Measurements from ENCODE around the gene HRH2. TPM values are rescaled to one million over a fixed set of nuclear protein-coding genes. Genes with fewer than 3 reads are reported as not detected.

Gene HRH2
- total RNA-seq, 1 experiment from 2014 or later, result not detected

DNA sequence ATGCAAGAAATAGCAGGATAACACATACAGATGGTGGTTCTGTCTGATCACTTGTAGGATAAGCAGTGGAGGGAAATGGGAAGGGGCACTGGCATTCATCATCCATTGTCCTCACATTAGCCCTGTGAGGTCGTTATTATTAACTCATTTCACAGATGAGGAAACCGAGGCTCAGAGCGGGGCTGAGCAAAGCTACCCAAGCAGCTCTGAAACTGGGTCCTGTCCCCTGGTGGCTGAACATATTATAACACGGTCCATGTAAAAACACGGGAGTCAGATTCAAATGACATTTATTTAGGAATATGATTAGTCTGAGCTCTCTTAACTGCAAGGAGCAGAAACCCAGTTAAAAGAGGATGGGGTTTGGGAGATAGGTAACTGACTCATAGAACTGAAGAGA is 43.1 kb downstream of the HRH2 start:
- no peaks in the 10 kb centered on the region for H3K9me3 ChIP-seq (ENCODE audit: insufficient read depth, low read depth)
- H3K4me3 ChIP-seq, result no peak overlapping the region
- 0 out of 2 replicates have a peak, but pooled peaks cover 3% of the 10 kb centered on the region for H4K20me1 ChIP-seq (ENCODE audit: insufficient read depth)
- POLR2A ChIA-PET (ENCODE audit: unreplicated experiment), result no interaction called here
- CTCF ChIA-PET, result no interaction called here
- peaks cover 91% of the 10 kb centered on the region for H3K27me3 ChIP-seq (ENCODE audit: insufficient read depth, low read depth)
- DNase-seq, result no peak
- BruUV-seq (replicated peaks), result no TSS peak
- no peaks in the 10 kb centered on the region for H3F3A ChIP-seq (ENCODE audit: insufficient read depth, low read depth)
- H3K79me2 ChIP-seq (ENCODE audit: low read depth), result no peaks in the 10 kb centered on the region
- no peaks in the 10 kb centered on the region for H3K4me1 ChIP-seq (replicated peaks; ENCODE audit: insufficient read depth)
- H3K4me2 ChIP-seq, result no peak overlapping the region
- H3K9me2 ChIP-seq (ENCODE audit: insufficient read depth), result no peaks in the 10 kb centered on the region
- no peak overlapping the region for H2AFZ ChIP-seq
- intact Hi-C loops (cut with micrococcal nuclease; ENCODE audit: unreplicated experiment), result loop anchor here (10.0 kb wide), 1 partner anchor 746 kb away; no protein-coding TSS in a partner anchor
- H3K36me3 ChIP-seq (ENCODE audit: low read depth), result no peaks in the 10 kb centered on the region
- no peak for TF ChIP-seq EZH2 (IDR thresholded peaks at IDR 0.05; ENCODE audit: low read depth)
- TF ChIP-seq, protein P1, sequence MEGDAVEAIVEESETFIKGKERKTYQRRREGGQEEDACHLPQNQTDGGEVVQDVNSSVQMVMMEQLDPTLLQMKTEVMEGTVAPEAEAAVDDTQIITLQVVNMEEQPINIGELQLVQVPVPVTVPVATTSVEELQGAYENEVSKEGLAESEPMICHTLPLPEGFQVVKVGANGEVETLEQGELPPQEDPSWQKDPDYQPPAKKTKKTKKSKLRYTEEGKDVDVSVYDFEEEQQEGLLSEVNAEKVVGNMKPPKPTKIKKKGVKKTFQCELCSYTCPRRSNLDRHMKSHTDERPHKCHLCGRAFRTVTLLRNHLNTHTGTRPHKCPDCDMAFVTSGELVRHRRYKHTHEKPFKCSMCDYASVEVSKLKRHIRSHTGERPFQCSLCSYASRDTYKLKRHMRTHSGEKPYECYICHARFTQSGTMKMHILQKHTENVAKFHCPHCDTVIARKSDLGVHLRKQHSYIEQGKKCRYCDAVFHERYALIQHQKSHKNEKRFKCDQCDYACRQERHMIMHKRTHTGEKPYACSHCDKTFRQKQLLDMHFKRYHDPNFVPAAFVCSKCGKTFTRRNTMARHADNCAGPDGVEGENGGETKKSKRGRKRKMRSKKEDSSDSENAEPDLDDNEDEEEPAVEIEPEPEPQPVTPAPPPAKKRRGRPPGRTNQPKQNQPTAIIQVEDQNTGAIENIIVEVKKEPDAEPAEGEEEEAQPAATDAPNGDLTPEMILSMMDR (conservative IDR thresholded peaks at IDR 0.05), result peak; percentile 54; the same call in 1 of the 2 replicates
- no peak overlapping the region for H3K27ac ChIP-seq

DNA sequence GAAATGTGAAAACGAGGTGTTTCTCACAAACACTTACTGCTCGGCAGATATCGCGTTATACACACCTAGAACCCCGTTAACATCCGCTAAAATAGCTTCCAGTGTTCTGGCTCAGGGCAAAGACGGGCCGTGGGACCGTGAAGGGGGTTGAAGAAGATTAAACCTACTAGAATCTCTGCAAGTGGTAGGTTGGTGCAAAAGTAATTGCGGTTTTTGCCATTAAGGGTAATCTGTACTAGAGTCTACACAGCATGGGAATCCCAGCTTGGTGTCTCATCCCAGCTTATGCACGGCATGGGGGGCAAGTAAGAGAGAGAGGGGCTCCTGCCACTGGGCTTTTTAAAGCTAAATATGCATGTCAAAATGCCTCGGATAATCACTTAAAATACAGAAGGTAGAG is 43.9 kb downstream of the HRH2 start:
- no peak overlapping the region for H3K4me2 ChIP-seq
- no peaks in the 10 kb centered on the region for H3F3A ChIP-seq (ENCODE audit: insufficient read depth, low read depth)
- 0 out of 2 replicates have a peak, but pooled peaks cover 3% of the 10 kb centered on the region for H4K20me1 ChIP-seq (ENCODE audit: insufficient read depth)
- BruUV-seq (replicated peaks), result no TSS peak
- no peaks in the 10 kb centered on the region for H3K9me3 ChIP-seq (ENCODE audit: insufficient read depth, low read depth)
- no peaks in the 10 kb centered on the region for H3K79me2 ChIP-seq (ENCODE audit: low read depth)
- intact Hi-C loops (cut with micrococcal nuclease; ENCODE audit: unreplicated experiment), result loop anchor here (10.0 kb wide), 1 partner anchor 747 kb away; no protein-coding TSS in a partner anchor
- no peak overlapping the region for H3K4me3 ChIP-seq
- peaks cover 90% of the 10 kb centered on the region for H3K27me3 ChIP-seq (ENCODE audit: insufficient read depth, low read depth)
- no peaks in the 10 kb centered on the region for H3K4me1 ChIP-seq (replicated peaks; ENCODE audit: insufficient read depth)
- no peak overlapping the region for H2AFZ ChIP-seq
- no peak for DNase-seq
- H3K27ac ChIP-seq, result no peak overlapping the region
- H3K36me3 ChIP-seq (ENCODE audit: low read depth), result no peaks in the 10 kb centered on the region
- no peak for TF ChIP-seq EZH2 (IDR thresholded peaks at IDR 0.05; ENCODE audit: low read depth)
- TF ChIP-seq, protein P1 (conservative IDR thresholded peaks at IDR 0.05), result no peak
- POLR2A ChIA-PET (ENCODE audit: unreplicated experiment), result no interaction called here
- CTCF ChIA-PET, result no interaction called here
- H3K9me2 ChIP-seq (ENCODE audit: insufficient read depth), result no peaks in the 10 kb centered on the region

DNA sequence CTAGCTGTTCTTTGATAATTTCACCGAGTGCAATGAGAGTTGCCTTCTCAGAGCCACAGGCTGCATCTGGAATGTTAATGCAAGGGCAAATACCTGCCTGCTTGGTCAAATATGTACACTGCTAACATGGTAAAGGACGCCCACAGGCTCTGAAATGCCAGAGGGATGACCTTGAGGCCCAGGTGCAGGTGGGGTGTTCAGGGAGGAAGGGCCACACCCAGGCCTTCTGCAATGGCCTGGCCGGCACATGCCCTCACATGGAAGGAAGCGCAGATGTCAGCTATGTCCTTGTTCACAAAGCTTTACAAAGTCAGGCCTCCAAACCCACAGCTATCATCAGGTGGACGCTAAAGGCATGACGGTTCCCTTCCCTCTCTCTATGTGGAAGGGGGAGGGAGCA is 48.6 kb downstream of the HRH2 start:
- no TSS peak for BruUV-seq (replicated peaks)
- Histone ChIP-seq H3K4me1 (replicated peaks; ENCODE audit: insufficient read depth) (no peaks in the 10 kb centered on the region), H3K4me3 (no peak overlapping the region), H3K27ac (no peak overlapping the region), H3K27me3 (ENCODE audit: insufficient read depth, low read depth) (peaks cover 90% of the 10 kb centered on the region), H3K9me3 (ENCODE audit: insufficient read depth, low read depth) (no peaks in the 10 kb centered on the region), H3K9me2 (ENCODE audit: insufficient read depth) (no peaks in the 10 kb centered on the region), H2AFZ (no peak overlapping the region), H3K4me2 (no peak overlapping the region), H3K36me3 (ENCODE audit: low read depth) (no peaks in the 10 kb centered on the region), H3K79me2 (ENCODE audit: low read depth) (no peaks in the 10 kb centered on the region), H4K20me1 (ENCODE audit: insufficient read depth) (no peaks in the 10 kb centered on the region; the same call in 1 of the 2 replicates), H3F3A (ENCODE audit: insufficient read depth, low read depth) (no peaks in the 10 kb centered on the region)
- no peak for TF ChIP-seq EZH2 (IDR thresholded peaks at IDR 0.05; ENCODE audit: low read depth)
- TF ChIP-seq, protein P1 (conservative IDR thresholded peaks at IDR 0.05), result no peak
- ChIA-PET CTCF (no interaction called here), POLR2A (ENCODE audit: unreplicated experiment) (no interaction called here)
- DNase-seq, result peak in 1 of 2 experiments; percentile 44
- intact Hi-C loops (cut with micrococcal nuclease; ENCODE audit: unreplicated experiment), result loop anchor here (10.0 kb wide), 1 partner anchor 752 kb away; no protein-coding TSS in a partner anchor

All from PC-9 (cell line).